ENCODE results near the gene BAMBI.
"Not testable (repeated sequence)": the region's sequence is repeated elsewhere in the genome, so short reads cannot be mapped to it uniquely, and the experiment has no call there.

The BAMBI gene

GRCh38 chr10:28652106-28652505 lies 25.2 kb upstream of the BAMBI start:
- Histone ChIP-seq H3K9ac (no peak overlapping the region), H3K27ac (no peak overlapping the region), H3K27me3 (ENCODE audit: control insufficient read depth, insufficient read depth, low read length) (no peaks in the 10 kb centered on the region), H2AFZ (no peak overlapping the region), H3K36me3 (ENCODE audit: control insufficient read depth, insufficient read depth, low read length) (no peaks in the 10 kb centered on the region), H3K9me3 (ENCODE audit: control insufficient read depth, low read length) (no peaks in the 10 kb centered on the region), H3K4me2 (ENCODE audit: low read length) (no peak overlapping the region), H3K79me2 (no peaks in the 10 kb centered on the region), H3K4me1 (no peaks in the 10 kb centered on the region), H3K4me3 (ENCODE audit: low read depth, low read length) (no peak overlapping the region)
- TF ChIP-seq CTCF (IDR thresholded peaks at IDR 0.05), result no peak

- no peak overlapping the region for H3K9ac ChIP-seq
- H3K9me3 ChIP-seq (ENCODE audit: control insufficient read depth, low read length), result no peaks in the 10 kb centered on the region
- no peaks in the 10 kb centered on the region for H3K36me3 ChIP-seq (ENCODE audit: control insufficient read depth, insufficient read depth, low read length)
- no peak overlapping the region for H3K4me3 ChIP-seq (ENCODE audit: low read depth, low read length)
- no peak overlapping the region for H3K27ac ChIP-seq
- H3K4me1 ChIP-seq, result no peaks in the 10 kb centered on the region
- H3K79me2 ChIP-seq, result no peaks in the 10 kb centered on the region
- no peak overlapping the region for H3K4me2 ChIP-seq (ENCODE audit: low read length)
- H2AFZ ChIP-seq, result no peak overlapping the region
- TF ChIP-seq CTCF (IDR thresholded peaks at IDR 0.05), result no peak
- H3K27me3 ChIP-seq (ENCODE audit: control insufficient read depth, insufficient read depth, low read length), result no peaks in the 10 kb centered on the region
Measured at GRCh38 chr10:28652703-28653102, 24.6 kb upstream of the BAMBI start.

- not testable (repeated sequence) for H3K4me3 ChIP-seq (ENCODE audit: low read depth, low read length); H3K27ac ChIP-seq; H2AFZ ChIP-seq; H3K9me3 ChIP-seq (ENCODE audit: control insufficient read depth, low read length); H3K4me2 ChIP-seq (ENCODE audit: low read length); H3K27me3 ChIP-seq (ENCODE audit: control insufficient read depth, insufficient read depth, low read length); H3K9ac ChIP-seq; H3K36me3 ChIP-seq (ENCODE audit: control insufficient read depth, insufficient read depth, low read length); H3K79me2 ChIP-seq; H3K4me1 ChIP-seq
Measured at GRCh38 chr10:28658824-28659223, 18.5 kb upstream of the BAMBI start.

- Histone ChIP-seq H3K27me3 (ENCODE audit: control insufficient read depth, insufficient read depth, low read length) (no peaks in the 10 kb centered on the region), H3K27ac (no peak overlapping the region), H3K9me3 (ENCODE audit: control insufficient read depth, low read length) (no peaks in the 10 kb centered on the region), H3K4me2 (ENCODE audit: low read length) (no peak overlapping the region), H3K79me2 (no peaks in the 10 kb centered on the region), H3K4me1 (no peaks in the 10 kb centered on the region), H3K4me3 (ENCODE audit: low read depth, low read length) (no peak overlapping the region), H3K9ac (no peak overlapping the region), H2AFZ (no peak overlapping the region), H3K36me3 (ENCODE audit: control insufficient read depth, insufficient read depth, low read length) (no peaks in the 10 kb centered on the region)
- no peak for TF ChIP-seq CTCF (IDR thresholded peaks at IDR 0.05)
Measured at GRCh38 chr10:28661035-28661434, 16.3 kb upstream of the BAMBI start.

GRCh38 chr10:28663576-28664368 lies 13.5 kb upstream of the BAMBI start:
- H3K27ac ChIP-seq, result no peak overlapping the region
- no peaks in the 10 kb centered on the region for H3K4me1 ChIP-seq
- TF ChIP-seq CTCF (IDR thresholded peaks at IDR 0.05), result peak; percentile 98

More at GRCh38 chr10:28663576-28664368, 13.5 kb upstream of the BAMBI start:
- no peak overlapping the region for H3K9ac ChIP-seq
- no peak overlapping the region for H2AFZ ChIP-seq
- H3K4me2 ChIP-seq (ENCODE audit: low read length), result no peak overlapping the region
- no peaks in the 10 kb centered on the region for H3K36me3 ChIP-seq (ENCODE audit: control insufficient read depth, insufficient read depth, low read length)
- no peak overlapping the region for H3K4me3 ChIP-seq (ENCODE audit: low read depth, low read length)
- H3K27me3 ChIP-seq (ENCODE audit: control insufficient read depth, insufficient read depth, low read length), result no peaks in the 10 kb centered on the region
- no peaks in the 10 kb centered on the region for H3K9me3 ChIP-seq (ENCODE audit: control insufficient read depth, low read length)
- no peaks in the 10 kb centered on the region for H3K79me2 ChIP-seq
